ENCODE results near the gene ETS1. TPM values are rescaled to one million over a fixed set of nuclear protein-coding genes. Genes with fewer than 3 reads are reported as not detected.
A peak's percentile ranks its signal among the peaks of the same experiment; 100 is the strongest.

ETS1 gene
- total RNA-seq, 1 experiment from 2014 or later = 67.7 TPM

DNA sequence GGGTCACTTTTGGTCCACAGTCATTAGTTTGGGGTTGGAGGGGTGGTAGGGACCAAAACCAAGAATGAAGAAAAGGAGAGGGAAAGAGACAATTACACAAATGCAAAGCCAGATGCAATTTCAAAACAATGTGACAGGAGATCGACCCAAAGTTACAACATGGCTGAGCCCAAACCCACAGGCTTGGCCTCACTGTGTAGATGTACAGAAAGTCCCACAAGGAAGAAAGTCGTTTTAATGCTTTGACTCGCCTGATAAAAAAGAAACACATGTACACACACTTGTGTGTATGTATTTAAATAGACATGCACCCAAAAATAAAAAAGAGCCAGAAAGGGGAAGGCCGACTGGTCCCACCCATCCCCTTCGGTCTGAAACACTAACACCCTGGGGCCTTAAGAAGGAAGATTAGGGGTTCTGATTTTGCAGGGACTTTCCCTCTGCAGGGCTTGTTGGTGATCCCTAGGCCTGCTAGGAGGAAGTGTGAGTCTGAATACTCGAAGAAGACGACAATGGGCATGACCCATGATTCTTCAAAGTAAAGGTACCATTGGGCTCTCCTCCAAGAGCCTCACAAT is 104.1 kb downstream of the ETS1 start:
- no peak for DNase-seq (ENCODE audit: low read depth)

DNA sequence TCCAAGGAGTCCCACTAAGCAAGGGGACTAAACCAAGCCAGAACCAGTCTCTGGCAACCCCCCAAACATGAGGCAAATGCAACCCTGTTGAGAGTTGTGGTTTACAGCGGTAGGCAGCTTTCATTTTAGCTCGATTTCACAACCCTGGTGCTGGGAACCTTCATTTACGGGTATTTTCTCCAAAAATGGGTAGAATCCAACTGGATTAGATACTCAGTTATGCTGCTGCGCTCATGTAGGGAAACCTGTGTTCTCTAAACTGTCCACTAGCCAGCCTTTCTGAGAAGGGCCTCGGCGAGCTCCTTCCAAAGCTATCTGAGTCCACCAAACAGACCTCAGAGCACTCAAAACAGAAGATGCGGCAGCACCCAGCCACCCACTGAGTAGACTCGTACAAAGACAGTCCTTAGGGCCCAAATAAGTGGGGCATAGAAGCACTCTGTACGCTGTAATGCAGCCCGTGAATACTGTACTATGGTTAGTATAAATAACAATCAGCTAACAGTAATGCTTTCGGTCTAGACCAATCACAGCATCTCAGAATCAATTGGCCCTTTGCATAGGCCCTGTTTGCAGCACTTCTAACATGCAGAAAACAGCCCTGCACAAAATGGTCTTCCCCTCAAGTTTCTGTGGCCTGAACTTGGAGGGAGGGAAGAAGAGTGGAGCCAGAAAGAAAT is 104.7 kb downstream of the ETS1 start:
- DNase-seq (ENCODE audit: low read depth) = peak; percentile 90

DNA sequence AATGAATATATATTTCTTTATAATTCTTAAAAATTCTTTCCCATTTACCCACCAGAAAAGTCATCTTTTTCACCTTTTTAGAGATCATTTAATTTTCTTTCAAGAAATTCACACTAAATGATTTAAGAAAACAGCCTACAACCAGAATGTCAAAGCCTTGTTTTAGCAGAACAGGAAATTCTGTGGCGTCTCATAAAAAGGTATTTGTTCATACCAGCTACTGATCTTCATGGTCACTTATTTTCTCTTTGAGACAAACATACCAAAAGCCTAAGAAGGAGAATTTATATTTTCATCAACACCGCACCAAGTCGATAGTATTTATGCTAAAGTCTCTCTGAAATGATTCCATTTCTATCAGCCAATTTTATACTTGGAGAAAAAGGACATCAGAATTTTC is 105.3 kb downstream of the ETS1 start:
- no peak for DNase-seq (ENCODE audit: low read depth)

DNA sequence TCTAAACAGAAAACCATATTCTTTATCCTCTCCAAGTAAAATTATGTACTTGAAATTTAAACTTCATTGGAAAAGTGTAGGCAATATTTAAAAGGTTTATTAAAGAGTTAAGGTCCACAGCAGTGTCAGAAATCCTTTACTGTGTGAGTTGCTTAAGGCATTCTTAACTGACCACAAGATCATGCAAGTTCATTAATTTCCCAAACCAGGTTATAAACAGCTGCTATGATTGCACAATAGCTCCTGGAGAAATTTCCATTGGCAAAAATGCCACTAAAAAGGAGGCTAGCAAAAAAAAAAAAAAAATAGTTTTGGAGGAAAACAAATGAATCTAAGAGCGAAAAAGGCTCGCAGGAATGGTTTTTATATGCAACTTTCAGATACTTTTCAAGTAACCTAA is 106.2 kb downstream of the ETS1 start:
- DNase-seq (ENCODE audit: low read depth) = peak; percentile 91

DNA sequence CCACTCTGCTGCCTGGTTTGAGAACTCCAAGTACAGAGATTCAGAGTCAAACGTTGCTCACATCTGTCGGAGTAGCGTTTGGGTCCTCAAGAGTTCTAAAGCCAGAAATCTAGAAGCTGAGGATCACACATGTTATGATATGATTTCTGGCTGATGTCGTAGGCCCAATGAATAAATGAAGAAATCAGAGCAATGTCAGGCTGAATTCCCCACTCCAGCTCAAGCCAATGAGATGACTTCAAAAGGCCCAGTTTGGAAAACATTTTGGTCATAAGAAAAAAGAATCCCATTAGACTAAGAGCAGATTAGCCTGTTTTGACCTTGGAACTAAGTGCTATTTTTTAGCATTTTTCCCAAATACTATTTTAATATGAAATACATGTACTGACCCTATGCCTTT is 106.7 kb downstream of the ETS1 start:
- no peak for DNase-seq (ENCODE audit: low read depth)

DNA sequence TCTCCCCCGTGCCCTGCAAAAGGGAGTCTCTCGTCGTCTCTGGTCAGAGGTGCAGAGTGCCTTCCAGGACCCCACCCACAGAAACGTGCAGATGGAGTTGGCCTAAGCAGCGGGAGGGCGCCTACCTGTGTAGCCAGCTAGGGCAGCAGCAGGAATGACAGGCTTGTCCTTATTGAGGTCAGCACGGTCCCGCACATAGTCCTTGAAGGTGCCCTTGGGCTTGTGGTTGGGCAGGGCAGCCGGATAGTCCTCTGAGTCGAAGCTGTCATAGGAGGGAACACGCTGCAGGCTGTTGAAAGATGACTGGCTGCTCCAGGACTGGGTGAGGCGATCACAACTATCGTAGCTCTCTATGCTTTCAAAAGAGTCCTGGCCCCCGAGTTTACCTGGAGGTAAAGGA is 107.3 kb downstream of the ETS1 start:
- no peak for DNase-seq (ENCODE audit: low read depth)

DNA sequence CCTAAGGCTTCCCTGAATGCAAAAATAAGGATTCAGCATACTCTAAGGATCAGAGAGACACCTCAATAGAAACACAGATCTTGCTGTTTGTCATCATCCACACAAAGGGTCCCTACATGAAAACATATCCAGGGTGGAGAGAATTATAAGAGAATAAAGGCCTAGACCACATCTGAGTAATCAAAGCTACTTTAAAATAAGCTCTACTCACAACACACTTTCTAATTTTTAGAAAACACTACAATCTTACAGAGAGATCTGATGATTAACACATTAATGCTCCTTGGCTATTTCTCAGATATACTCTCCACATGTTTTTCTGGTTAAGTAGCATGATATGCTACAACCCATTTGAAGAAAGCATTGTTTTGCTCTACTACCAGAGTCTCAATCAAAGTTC is 108.2 kb downstream of the ETS1 start:
- no peak for DNase-seq (ENCODE audit: low read depth)

DNA sequence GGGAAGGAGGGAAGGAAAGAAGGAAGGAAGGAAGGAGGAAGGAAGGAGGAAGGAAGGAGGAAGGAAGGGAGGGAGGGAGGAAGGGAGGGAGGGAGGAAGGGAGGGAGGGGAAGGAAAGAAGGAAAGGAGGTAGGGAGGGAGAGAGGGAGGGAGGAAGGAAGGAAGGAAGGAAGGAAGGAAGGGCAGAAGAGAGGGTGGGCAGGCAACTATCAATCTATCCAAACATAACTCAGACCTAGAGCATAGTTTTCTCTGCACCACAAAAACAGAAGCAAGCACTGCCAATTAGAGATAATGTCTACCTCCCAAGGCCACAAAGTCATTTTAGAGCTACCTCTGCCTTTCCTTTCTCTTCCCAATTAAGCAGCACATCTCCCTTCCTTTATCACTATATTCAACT is 109.1 kb downstream of the ETS1 start:
- no peak for DNase-seq (ENCODE audit: low read depth)

DNA sequence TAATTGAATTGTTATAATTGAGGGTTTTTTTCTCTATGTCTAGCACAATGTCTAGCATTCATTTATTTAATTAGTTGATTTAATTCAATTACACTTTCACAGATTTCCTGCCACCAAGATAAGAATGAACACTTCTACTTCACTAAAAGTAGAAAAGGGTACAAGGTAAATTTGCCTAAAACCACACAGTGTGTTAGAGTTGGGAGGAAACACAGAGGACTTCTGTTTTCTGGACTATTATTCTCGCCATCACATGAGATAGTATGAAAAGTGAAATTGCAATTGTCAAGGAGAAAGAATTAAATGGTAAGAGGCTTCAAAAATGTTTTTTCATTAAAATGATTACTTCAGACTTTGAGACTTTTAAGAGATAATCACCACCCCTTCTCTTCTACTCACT is 109.5 kb downstream of the ETS1 start:
- DNase-seq (ENCODE audit: low read depth) = no peak

DNA sequence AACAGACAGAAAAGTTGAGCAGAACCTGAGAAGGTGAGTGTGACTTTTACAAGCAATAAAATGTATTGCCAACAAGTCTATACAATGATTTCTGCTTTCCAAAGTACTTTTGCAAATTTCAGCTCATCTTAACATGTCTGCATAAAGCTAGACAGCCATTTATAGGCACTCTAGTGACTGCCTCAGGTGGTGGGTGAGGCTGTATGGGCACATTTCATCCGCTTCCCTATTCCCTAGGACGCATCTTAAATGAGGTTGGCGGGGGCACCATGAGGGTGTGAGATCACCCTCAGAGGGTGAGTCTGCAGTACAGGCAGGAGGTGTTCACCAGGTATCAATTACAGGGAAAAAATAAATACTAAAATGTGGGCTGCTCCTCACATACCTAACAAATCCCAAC is 110.1 kb downstream of the ETS1 start:
- DNase-seq (ENCODE audit: low read depth) = no peak

DNA sequence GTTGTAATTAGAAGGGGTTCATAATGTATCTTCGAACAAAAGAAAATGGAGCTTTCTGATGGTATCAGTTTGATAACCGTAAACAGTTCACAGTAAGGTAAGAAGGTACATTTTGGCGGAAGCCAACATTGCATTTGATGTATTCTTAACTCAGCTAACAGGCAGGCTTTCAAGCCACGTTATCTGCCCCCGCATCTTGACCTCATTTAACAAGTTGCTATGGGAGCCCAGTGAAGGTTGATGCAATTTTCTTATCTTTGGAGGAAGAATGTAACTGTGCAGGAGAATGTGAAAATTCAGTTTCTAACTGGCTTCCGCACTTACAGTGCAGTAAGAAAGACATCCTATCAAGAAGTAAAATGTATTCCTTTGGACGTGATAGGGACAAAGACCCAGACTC is 110.6 kb downstream of the ETS1 start:
- DNase-seq (ENCODE audit: low read depth) = no peak

DNA sequence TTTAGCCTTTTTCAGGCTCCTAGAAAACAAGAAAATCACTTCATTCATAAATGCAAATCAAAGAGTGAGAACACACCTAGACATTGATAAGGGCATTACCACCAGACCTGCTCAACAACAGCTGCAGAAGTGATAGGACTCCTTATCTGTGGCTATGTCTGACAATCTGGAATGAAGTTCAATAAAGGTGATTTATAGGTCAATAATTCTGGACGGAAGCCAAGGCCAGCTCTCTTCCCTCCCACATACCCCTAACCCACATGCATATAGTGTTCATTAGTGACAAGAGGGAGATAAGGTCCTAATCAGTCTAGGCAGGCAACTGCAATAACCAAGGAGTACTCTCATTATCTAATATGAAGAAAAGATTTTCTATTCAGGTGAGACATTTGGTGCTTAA is 111.3 kb downstream of the ETS1 start:
- DNase-seq (ENCODE audit: low read depth) = no peak

DNA sequence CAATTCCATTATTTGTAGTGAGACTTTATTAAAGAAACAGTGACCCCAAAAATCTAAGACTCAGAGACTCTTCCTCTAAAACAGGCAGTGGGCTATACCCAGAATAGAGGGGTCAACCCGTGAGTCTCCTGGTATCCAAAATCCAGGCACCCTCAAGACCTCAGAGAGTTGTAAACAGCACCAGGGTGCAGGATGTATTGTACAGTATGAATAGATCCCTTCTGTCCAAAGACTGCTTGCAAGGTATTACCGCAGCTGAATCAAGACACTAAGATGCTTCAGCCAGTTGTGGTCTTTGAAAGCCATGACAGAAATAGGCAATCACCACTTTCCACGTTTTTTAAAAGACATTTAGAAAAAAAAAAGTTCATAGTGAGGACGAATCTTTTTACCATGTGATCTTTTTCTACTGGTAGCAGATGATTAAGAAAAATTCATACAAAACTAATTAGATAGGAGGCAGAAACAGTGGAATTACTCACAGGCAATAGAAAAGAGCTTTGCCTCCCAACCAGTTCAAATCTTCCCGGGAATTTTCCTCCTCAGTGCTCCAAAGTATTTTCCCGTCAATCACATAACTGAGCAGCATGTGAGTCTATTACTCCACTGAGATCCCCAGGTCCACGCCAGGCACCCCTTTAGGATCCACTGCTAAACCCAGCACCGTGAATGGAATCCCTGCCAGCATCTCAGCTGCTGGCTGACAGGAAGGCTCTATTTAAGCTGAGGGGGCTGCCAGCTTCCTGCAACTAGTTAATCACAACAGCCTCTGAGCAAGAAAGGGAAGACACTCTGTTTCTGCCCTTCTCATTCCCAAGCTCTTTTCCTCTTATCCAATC is 113.1 kb downstream of the ETS1 start:
- no peak for DNase-seq (ENCODE audit: low read depth)

DNA sequence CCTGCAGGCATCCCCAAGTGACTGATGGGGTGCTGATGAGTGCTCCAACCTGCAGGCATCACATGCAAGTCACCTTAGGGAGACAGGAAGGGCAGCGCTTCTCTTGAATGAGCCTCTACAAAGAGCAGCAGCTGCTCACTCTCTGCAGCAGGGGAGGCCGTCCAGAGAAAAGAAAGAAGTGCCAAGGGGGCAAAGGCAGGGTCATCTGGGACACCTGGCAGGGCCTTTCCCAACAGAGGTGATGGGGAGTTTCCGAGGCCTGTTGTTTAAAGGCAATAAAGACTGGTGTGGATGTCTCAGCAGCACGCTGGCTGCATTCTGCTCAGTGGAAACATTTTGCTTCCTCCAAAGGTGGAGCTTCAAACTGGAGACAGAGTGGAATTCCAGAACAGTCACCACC is 113.7 kb downstream of the ETS1 start:
- DNase-seq (ENCODE audit: low read depth) = no peak

DNA sequence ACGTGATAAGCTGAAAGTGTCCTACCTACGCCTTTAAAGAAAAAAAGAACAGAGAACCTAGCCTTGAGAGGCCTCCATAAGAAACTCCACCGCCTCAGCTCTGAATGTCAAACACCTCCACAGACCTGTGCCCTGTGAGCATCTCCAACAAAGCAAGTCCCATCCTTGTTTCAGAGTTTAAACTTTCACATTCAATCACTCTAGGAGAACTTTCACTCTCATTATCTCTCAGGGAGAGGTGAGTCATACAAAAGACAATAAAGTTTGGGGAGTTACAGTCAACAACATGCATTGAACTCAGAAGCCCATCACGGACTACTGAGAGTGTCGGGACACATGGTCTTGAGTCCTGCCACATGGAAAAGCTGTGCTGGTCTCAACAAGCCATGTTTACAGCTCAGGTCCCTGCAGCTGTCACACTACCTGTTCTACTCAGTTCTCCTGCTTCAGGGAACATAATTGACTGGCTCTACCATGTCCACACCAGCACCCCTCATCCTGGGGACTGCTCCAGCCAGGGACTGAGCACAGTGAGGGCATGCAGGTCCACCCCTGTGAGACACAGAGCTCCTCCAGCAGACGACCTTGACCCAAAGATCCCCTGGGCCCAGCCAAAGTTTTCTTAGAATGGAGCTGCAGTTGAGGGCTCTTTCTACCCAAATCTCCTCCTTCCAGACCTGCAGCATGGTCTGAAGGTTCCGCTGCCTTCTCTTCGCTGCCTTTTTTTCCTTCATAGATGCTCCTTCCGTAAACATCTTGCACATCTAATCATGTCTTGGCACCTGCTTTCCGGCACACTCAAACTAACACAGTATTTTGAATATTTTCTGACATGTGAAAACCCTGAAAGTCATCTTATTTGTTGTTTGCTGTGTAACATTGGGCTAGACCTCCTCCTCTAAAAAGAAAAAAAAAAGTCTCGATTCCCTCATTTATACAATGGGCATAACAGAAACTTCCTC is 114.9 kb downstream of the ETS1 start:
- DNase-seq (ENCODE audit: low read depth) = peak; percentile 76

DNA sequence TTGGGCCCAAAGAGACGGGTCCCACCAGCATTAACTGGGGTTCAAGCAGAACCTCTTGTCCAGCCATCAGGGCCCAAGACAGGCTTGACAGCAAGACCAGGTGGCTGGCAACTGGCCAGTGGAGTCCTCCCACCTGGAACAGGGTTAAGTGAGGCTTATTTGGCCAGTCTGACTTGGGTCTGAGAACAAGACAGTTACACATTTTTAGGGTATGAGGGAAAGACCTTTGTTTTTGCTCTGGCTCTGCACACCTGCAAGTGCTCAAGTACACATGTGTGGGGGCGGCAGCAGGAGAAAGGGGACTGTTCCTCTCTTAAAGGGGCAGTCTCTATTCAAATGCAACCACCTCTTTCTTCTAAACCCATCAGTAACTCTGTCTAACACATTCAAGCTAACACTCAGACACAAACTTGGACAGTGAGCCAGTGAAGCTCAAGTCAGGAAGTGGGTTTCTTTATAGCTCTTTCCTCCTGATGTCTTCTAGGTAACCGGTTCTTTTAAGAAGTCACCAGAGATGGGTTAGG is 116.2 kb downstream of the ETS1 start:
- no peak for DNase-seq (ENCODE audit: low read depth)

DNA sequence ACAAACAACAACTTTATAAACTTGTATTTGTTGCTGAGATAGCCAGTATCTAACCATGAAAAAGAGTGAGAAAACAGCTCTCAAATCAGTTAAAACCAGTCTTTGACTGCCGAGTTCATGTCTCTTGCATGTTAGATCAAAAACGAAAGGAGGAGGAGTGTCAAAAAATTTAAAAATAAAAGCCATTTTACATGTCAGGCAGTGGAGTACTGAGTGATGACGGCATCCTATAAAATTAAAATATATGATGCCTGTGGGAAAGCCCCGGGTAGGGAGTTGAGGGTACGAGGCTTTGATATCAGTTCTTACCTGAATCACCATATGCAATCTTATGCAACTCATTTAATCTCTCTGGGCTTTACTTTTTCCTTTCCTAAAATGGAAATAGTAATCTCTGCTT is 117.3 kb downstream of the ETS1 start:
- no peak for DNase-seq (ENCODE audit: low read depth)

DNA sequence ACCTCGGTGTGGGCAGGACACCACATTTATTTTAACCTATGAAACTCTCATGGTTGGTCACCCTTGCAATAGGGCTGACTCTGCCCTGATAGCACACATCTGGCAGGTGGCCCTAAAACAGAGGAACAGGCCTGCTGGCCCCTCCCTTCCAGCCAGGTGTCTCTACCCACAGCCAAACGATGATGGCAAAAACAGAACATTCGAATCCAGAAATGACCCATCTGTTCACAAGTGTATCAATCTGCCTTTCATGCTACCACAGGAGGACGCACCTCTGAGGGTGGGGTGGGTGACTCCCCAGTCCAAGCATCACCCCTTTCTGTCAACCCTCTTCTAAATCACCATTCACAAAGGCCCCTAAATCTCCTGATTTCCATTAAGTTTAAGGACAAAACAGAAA is 118.1 kb downstream of the ETS1 start:
- DNase-seq (ENCODE audit: low read depth) = no peak

DNA sequence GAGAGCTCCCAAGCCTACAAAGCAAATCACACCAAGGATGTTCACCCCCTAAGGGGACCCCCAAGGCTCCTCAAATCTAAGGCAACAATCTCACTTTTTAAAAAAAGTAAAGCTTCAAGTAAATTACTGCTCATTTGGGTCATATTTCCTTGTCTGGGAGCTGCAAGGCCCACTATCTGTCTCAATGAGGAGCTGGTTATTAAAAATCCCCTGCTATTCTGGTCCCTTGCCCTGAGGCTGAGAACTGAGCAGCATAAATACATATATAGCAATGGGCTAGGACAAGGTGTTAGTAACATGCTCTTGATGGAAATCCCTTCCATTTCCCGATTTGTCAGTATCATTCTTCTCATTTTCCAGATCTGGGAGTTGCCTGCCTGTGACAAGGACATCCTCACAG is 119.2 kb downstream of the ETS1 start:
- peak; percentile 67 for DNase-seq (ENCODE audit: low read depth)

DNA sequence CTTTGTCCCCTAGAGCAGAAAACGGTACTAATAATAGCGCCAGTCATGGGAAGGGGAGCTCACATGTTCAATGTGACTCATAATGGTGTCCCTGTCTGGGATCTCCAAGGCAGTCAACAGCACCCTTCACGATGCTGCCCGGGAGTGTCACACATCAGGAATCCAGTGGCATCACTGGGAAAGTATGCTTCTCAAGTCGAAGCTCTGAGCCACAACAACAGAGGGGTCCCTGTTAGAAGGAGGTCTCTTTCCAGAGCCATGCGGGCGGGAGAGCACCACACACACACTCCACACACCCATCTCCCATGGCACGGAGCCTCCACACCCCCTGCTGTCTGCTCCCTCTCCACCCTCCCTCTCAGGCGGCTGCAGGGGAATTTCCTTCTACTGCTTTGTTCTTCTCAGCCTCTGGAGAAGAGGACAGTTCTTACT is 119.7 kb downstream of the ETS1 start:
- peak; percentile 100 for DNase-seq (ENCODE audit: low read depth)

DNA sequence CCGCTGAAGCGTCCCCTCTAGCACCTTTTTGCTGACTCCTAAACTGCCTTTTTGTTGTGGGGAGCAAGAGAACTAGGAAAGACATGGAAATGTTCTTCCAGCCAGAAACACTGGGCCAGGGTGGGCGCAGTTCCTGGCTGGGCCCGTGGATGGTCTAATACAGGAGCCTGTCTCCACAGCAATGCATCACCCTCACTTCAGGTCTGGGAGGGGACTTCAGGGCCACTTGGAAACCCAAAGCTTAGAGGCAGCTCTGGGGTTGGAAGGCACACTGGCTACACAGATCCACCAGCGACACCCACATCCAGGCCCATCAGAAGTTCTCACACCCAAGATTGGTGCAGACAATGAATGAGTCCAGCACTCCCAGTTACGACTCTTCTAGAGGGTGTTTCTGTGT is 120.3 kb downstream of the ETS1 start:
- no peak for DNase-seq (ENCODE audit: low read depth)

Data from M059J (cell line).